Measurements from ENCODE around the gene SPDYE16.
"Not testable (repeated sequence)": the region's sequence is repeated elsewhere in the genome, so short reads cannot be mapped to it uniquely, and the experiment has no call there.

Gene SPDYE16

GRCh38 chr7:76505168-76506080 lies 37.7 kb downstream of the SPDYE16 start:
- DNase-seq = no peak

DNA sequence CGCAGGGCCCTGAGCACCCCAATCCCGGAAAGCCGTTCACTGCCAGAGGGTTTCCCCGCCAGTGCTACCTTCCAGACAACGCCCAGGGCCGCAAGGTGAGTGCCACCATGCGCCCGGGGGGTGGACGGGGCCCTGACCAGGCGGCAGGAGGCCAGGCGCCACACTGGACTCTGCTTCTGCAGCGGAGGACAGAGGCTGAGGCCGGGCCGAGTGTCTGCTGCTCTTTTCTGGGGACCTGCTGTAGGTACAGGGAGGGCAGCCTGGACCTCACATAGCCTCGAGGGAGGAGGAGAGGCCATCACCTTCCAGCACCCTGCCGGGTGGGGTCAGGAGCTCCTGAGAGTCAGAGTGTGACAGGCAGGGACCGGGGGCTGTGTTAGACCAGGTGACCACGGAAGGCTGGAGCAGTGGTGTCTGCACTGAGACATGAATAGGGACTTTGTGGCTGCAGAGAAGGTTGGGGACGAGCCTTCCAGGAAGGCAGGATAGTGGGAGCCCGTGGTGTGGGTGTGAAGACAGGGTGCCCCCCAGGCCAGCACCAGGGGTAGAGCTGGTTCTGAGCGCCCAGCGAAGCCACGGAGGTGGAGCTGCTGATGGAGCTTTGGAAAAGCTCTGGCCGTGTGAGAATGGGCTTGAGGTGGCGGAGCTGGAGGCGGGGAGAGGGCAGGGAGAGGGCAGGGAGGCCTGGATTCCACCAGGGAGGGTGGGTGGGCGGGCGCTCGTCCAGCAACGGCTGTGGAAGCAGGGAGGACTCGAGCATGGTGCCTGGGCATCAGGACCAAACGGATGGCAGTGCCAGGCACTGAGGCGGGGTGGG lies 38.5 kb downstream of the SPDYE16 start:
- DNase-seq = not testable (repeated sequence)

GRCh38 chr7:76503244-76503643 lies 39.9 kb downstream of the SPDYE16 start:
- DNase-seq = not testable (repeated sequence)

GRCh38 chr7:76502836-76503235 lies 40.3 kb downstream of the SPDYE16 start:
- DNase-seq = not testable (repeated sequence)

- not testable (repeated sequence) for DNase-seq
Observed at GRCh38 chr7:76502224-76502623, 40.9 kb downstream of the SPDYE16 start.

GRCh38 chr7:76499924-76500241 lies 43.2 kb downstream of the SPDYE16 start:
- DNase-seq = not testable (repeated sequence)

DNA sequence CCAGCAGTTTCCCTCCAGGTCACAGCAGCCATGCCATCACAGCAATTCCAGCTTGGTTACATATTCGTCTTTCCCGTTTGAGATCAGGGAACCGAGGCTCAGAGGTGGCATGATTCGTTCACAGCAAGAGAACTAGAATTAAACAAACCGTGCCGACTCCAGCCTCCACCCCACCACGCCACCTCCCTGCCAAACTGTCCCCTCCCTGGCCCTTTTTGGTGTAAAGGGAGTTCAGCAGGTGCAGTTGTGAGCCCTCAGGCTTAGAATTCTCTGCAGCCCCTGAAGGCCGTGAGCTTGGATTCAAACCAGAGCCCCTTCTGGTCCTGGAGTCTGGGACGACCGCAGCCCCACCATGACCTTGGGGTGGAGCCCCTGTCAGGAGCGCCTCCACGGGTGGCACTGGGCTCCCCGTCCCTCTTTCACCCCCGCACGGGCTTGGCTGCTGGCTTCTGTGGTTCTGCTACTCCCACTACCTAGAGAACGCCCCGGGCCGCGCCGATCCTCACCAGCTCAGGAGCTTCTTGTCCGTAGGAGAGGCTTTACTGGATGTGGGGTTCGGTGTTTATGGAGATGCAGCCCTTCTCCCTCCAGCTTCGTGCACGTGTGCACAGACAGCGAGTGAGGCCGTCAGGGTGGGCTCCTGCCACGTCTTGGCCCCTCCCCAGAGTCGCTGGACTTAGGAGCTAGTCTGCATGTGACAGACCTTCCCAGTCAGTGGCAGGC lies 43.7 kb downstream of the SPDYE16 start:
- DNase-seq = not testable (repeated sequence)

GRCh38 chr7:76498583-76499200 lies 44.4 kb downstream of the SPDYE16 start:
- DNase-seq = not testable (repeated sequence)

GRCh38 chr7:76497918-76498582 lies 45.0 kb downstream of the SPDYE16 start:
- DNase-seq = not testable (repeated sequence)

- DNase-seq = not testable (repeated sequence)
Observed at GRCh38 chr7:76495717-76496116, 47.4 kb downstream of the SPDYE16 start.

- not testable (repeated sequence) for DNase-seq
Observed at GRCh38 chr7:76492139-76492538, 51.0 kb downstream of the SPDYE16 start.

- not testable (repeated sequence) for DNase-seq
Observed at GRCh38 chr7:76487969-76488368, 55.1 kb downstream of the SPDYE16 start.

DNA sequence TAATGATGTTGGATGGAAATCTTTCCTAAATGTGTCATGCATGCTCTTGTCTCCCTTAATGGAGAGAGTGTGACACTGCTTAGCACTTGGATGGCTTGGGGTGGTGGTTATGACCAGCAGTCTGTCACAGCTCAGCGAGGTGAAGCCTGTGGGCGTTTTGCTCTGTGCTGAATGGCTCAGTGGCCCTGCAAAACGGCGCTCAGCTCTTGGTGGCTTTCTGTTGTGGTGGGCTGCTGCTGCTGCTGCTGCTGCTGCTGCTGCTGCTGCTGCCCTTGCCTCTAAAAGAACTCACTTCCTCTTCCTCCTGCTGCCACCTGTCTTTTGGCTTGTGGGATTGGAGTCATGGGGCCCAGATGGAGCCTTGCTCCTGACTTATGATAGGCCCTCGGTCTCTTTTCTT lies 56.5 kb downstream of the SPDYE16 start:
- DNase-seq = not testable (repeated sequence)

GRCh38 chr7:76485822-76486610 lies 57.1 kb downstream of the SPDYE16 start:
- DNase-seq = not testable (repeated sequence)

DNA sequence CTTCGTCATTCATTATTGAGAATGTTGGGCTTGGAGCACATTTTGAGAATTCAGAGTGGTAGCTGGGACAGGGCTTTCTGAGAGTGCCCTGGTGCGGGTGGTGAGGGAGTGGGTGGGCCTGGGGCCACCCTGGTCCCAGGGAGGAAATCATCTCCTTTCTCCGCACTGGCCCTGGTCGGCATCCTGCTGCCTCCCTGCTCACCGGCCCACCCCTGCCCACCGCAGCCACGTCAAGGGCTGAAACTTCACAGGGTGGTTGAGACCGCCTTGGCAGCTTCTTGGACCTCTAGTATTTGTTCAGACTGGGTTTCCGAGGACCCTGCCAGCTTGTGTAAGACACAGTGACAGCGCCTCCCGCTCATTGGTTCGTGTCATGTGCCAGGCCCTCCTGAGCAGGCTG lies 58.6 kb downstream of the SPDYE16 start:
- DNase-seq = not testable (repeated sequence)

DNA sequence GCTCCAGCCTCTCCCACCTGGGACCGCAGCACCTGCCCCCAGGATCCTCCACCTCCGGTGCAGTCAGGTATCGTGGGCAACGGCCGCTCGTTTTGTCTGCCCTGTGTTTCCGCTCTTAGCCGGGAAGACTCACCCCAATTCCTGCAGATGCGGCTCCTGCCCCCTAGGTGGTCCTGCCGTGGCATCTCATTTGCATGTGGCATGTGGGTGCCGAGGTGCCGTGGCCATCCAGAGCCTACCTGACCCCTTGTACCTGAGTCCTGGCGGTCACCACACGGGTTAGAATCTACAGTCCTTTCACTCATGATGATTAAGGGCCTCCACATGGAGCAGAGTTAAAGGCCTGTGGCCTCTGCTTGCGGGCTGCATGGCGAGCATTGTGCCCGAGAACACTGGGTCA lies 60.0 kb downstream of the SPDYE16 start:
- DNase-seq = not testable (repeated sequence)

DNA sequence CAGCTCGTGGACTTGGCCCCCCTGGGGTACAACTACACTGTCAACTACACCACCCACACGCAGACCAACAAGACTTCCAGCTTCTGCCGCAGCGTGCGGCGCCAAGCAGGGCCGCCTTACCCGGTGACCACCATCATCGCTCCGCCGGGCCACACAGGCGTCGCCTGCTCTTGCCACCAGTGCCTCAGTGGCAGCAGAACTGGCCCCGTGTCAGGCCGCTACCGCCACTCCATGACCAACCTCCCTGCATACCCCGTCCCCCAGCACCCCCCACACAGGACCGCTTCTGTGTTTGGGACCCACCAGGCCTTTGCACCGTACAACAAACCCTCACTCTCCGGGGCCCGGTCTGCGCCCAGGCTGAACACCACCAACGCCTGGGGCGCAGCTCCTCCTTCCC lies 60.4 kb downstream of the SPDYE16 start:
- DNase-seq = not testable (repeated sequence)

Measured in hypothalamus (tissue), 51 donors.